ENCODE data around the gene EFNA4.
"Not testable (repeated sequence)": the region's sequence is repeated elsewhere in the genome, so short reads cannot be mapped to it uniquely, and the experiment has no call there.

EFNA4 gene

DNA sequence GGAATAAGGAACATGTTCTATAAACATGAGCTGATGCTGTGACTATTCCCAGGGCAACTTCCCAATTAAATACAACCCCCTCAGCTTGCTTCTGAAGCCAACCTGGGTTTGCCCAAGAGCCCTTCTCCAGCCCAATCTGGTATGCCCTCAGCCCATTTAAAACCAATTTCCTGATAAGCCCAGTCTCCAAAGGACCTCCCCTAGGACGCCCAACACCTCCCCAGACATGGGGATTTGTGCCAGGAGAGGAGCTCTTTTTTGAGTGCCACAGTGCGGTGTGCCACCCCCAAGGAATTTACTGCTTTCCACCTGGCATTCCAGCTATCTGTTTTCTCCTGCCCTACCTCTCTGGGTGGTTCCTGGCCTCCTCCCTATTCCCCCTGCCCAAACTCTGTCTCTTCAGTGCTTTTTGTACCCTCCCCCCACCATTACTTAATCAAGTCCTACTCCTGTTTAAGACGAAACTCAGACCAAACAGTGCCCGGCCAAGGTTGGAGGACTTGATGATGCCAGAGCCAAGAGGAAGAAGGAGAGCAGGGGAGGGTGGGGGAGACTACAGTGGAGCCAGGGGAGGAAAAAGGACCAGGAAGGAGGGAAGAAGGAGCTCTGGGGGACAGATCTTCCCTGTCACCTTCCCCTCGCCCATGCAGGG, 52.7 kb downstream of the EFNA4 start:
- no peak overlapping the region for H3K27ac ChIP-seq
- H3K9me3 ChIP-seq: no peaks in the 10 kb centered on the region
- TF ChIP-seq CTCF (IDR thresholded peaks at IDR 0.05): no peak
- DNase-seq: no peak
- H3K4me1 ChIP-seq: no peaks in the 10 kb centered on the region
- peaks cover 0 to 28% of the 10 kb centered on the region in 2 donors for H3K27me3 ChIP-seq
- intact Hi-C loops (cut with DNase I; ENCODE audit: low total_unique reads): no loop called here
- no peaks in the 10 kb centered on the region for H3K36me3 ChIP-seq
- no peak overlapping the region for H3K4me3 ChIP-seq

DNA sequence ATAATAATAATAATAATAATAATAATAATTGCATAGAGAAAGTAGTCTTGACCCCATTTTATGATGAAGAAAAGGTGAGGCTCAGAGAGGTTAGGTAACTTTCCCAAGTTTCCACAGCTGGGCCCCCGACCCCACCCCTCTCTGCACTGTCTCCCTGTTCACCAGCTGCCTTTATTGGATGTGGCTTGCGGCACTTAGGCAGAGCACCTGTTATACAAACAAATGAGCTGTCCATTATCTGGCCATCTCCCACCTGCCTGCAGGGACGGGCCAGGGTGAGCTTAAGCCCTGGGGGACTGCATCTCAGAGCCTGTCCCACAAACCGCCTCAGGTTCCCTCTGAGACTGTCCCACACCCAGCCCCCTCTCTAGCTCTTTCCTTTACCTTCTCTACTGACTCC, 54.1 kb downstream of the EFNA4 start:
- Histone ChIP-seq H3K4me1 (no peaks in the 10 kb centered on the region), H3K9me3 (no peaks in the 10 kb centered on the region), H3K4me3 (no peak overlapping the region), H3K36me3 (no peaks in the 10 kb centered on the region), H3K27ac (no peak overlapping the region), H3K27me3 (peaks cover 0 to 25% of the 10 kb centered on the region in 2 donors)
- intact Hi-C loops (cut with DNase I; ENCODE audit: low total_unique reads): no loop called here
- no peak for TF ChIP-seq CTCF (IDR thresholded peaks at IDR 0.05)
- DNase-seq: no peak

GRCh38 chr1:155118090-155118489, 54.5 kb downstream of the EFNA4 start:
- H3K4me3 ChIP-seq; H3K36me3 ChIP-seq; intact Hi-C loops (cut with DNase I; ENCODE audit: low total_unique reads); H3K9me3 ChIP-seq; DNase-seq; H3K27ac ChIP-seq; H3K4me1 ChIP-seq: not testable (repeated sequence)
- peaks cover 0 to 22% of the 10 kb centered on the region in 2 donors for H3K27me3 ChIP-seq

Data from tibial artery (tissue), 4 donors.